ENCODE results near the gene DKC1. TPM values are rescaled to one million over a fixed set of nuclear protein-coding genes. Genes with fewer than 3 reads are reported as not detected.

The DKC1 gene
- total RNA-seq, 6 experiments from 2014 or later = 44.6 to 55.5 (median 51.1) TPM

Other genes starting within 250 kb of the DKC1 start
- 10 to 100 TPM; 56.9 to 67.8 (median 59.4) TPM for gene FAM3A, start 246.6 kb upstream of the DKC1 start, total RNA-seq (2021; fragmentation: NEBNext Ultra II Directional; extraction: Animal tissue kit (Norgen Biotek cat#: 25700))
- 100 to 1,000 TPM; 119 to 226 (median 192) TPM for gene G6PD, start 216.0 kb upstream of the DKC1 start, total RNA-seq (2021; fragmentation: NEBNext Ultra II Directional; extraction: Animal tissue kit (Norgen Biotek cat#: 25700))
- gene IKBKG, start 215.2 kb upstream of the DKC1 start, total RNA-seq (2021; fragmentation: NEBNext Ultra II Directional; extraction: Animal tissue kit (Norgen Biotek cat#: 25700)) = 10 to 100 TPM; 32.5 to 38.9 (median 37.5) TPM
- not detected for gene CTAG1A, start 177.7 kb upstream of the DKC1 start, total RNA-seq (2021; fragmentation: NEBNext Ultra II Directional; extraction: Animal tissue kit (Norgen Biotek cat#: 25700))
- not detected for gene CTAG1B, start 143.6 kb upstream of the DKC1 start, total RNA-seq (2021; fragmentation: NEBNext Ultra II Directional; extraction: Animal tissue kit (Norgen Biotek cat#: 25700))
- not detected for gene CTAG2, start 109.3 kb upstream of the DKC1 start, total RNA-seq (2021; fragmentation: NEBNext Ultra II Directional; extraction: Animal tissue kit (Norgen Biotek cat#: 25700))
- under 1 TPM; 0.05 to 0.50 (median 0.16) TPM for gene GAB3, start 11.8 kb upstream of the DKC1 start, total RNA-seq (2021; fragmentation: NEBNext Ultra II Directional; extraction: Animal tissue kit (Norgen Biotek cat#: 25700))
- gene MPP1, start 42.6 kb downstream of the DKC1 start, total RNA-seq (2021; fragmentation: NEBNext Ultra II Directional; extraction: Animal tissue kit (Norgen Biotek cat#: 25700)) = 10 to 100 TPM; 17.0 to 22.7 (median 20.5) TPM
- not detected for gene SMIM9, start 71.8 kb downstream of the DKC1 start, total RNA-seq (2021; fragmentation: NEBNext Ultra II Directional; extraction: Animal tissue kit (Norgen Biotek cat#: 25700))
- gene F8A1, start 123.5 kb downstream of the DKC1 start, total RNA-seq (2021; fragmentation: NEBNext Ultra II Directional; extraction: Animal tissue kit (Norgen Biotek cat#: 25700)) = 1 to 10 TPM; 4.8 to 8.4 (median 6.6) TPM

All from HFFc6 (cell line).